HepG2 (cell line): Measurements from ENCODE around the gene PCCB. TPM values are rescaled to one million over a fixed set of nuclear protein-coding genes. Genes with fewer than 3 reads are reported as not detected.

ENCODE experiments used
- ATAD3A ChIP-seq: sonication (generic); formaldehyde crosslinking; IDR thresholded peaks from 2 replicates; pipeline ENCODE4 v1.4.0; 2020; ENCODE audit warnings: missing genetic modification reagents
- ATF7-NPFF ChIP-seq: sonication (generic); formaldehyde crosslinking; IDR thresholded peaks from 2 replicates; pipeline ENCODE4 v1.8.1; 2023; ENCODE audit warnings: mild to moderate bottlenecking, low read depth, missing genetic modification reagents, moderate library complexity
- FIP1L1 ChIP-seq: fragments of 200-400 bp; formaldehyde crosslinking; IDR thresholded peaks from 2 replicates; pipeline ENCODE4 v1.6.1; 2018; ENCODE audit warnings: low read depth, mild to moderate bottlenecking, low read length, moderate library complexity, borderline replicate concordance; ENCODE audit not compliant: insufficient read depth
- FOXJ3 ChIP-seq: sonication (generic); formaldehyde crosslinking; IDR thresholded peaks from 2 replicates; pipeline ENCODE4 v1.4.0; 2020; ENCODE audit warnings: missing genetic modification reagents, mild to moderate bottlenecking, borderline replicate concordance
- FOXK1 ChIP-seq: sonication (generic); formaldehyde crosslinking; IDR thresholded peaks from 2 replicates; pipeline ENCODE4 v1.4.0; 2020; ENCODE audit warnings: low read depth, missing genetic modification reagents, borderline replicate concordance
- HNRNPLL ChIP-seq: fragments of 200-400 bp; formaldehyde crosslinking; IDR thresholded peaks from 2 replicates; pipeline ENCODE4 v1.6.1; 2017; ENCODE audit warnings: mild to moderate bottlenecking, low read depth, low read length; ENCODE audit not compliant: poor library complexity, severe bottlenecking
- HNRNPUL1 ChIP-seq: fragments of 200-400 bp; formaldehyde crosslinking; IDR thresholded peaks from 2 replicates; pipeline ENCODE4 v1.6.1; 2017; ENCODE audit warnings: low read depth, mild to moderate bottlenecking, low read length, moderate library complexity
- ISL2 ChIP-seq: sonication (generic); formaldehyde crosslinking; IDR thresholded peaks from 2 replicates; pipeline ENCODE4 v1.5.0; 2020; ENCODE audit warnings: missing genetic modification reagents
- JARID2 ChIP-seq: sonication (generic); formaldehyde crosslinking; IDR thresholded peaks from 2 replicates; pipeline ENCODE4 v1.8.1; 2023; ENCODE audit warnings: missing genetic modification reagents, inconsistent platforms; ENCODE audit not compliant: insufficient replicate concordance
- KLF6 ChIP-seq: IDR thresholded peaks from 2 replicates; pipeline ENCODE4 v1.8.0; 2016; ENCODE audit warnings: missing biosample characterization, missing genetic modification reagents
- MBD4 ChIP-seq: IDR thresholded peaks from 2 replicates; pipeline ENCODE4 v1.6.1; 2012; ENCODE audit warnings: low read length, inconsistent platforms, borderline replicate concordance
- MED13 ChIP-seq: sonication (generic); formaldehyde crosslinking; IDR thresholded peaks from 2 replicates; pipeline ENCODE4 v1.5.0; 2020; ENCODE audit warnings: missing genetic modification reagents
- MEIS1 ChIP-seq: sonication (generic); formaldehyde crosslinking; IDR thresholded peaks from 2 replicates; pipeline ENCODE4 v1.9.0; 2021; ENCODE audit warnings: mild to moderate bottlenecking, missing genetic modification reagents, moderate library complexity, borderline replicate concordance
- MIER3 ChIP-seq: IDR thresholded peaks from 2 replicates; pipeline ENCODE4 v1.6.1; 2016; ENCODE audit warnings: missing compliant biosample characterization, borderline replicate concordance
- MXI1 ChIP-seq: IDR thresholded peaks from 3 replicates; pipeline ENCODE4 v1.6.1; 2012; ENCODE audit warnings: low read depth, low read length, inconsistent platforms, borderline replicate concordance
- POLR2A ChIP-seq, 2 experiments: IDR thresholded peaks; 2 replicates each; pipeline ENCODE4 v1.6.1; 2011; ENCODE audit warnings: low read depth in 2 of 2, low read length in 2 of 2, mild to moderate bottlenecking in 1 of 2, moderate library complexity in 1 of 2; ENCODE audit not compliant: insufficient read depth in 1 of 2
- PPARG ChIP-seq: conservative IDR thresholded peaks from 2 replicates; pipeline ENCODE4 v1.6.1; 2016; ENCODE audit warnings: missing biosample characterization, missing genetic modification reagents
- SKI ChIP-seq: fragments of 450-650 bp; IDR thresholded peaks from one replicate; pipeline ENCODE4 v1.6.1; 2018; ENCODE audit warnings: mild to moderate bottlenecking; ENCODE audit not compliant: partially characterized antibody
- ZBTB10 ChIP-seq: sonication (generic); formaldehyde crosslinking; IDR thresholded peaks from 2 replicates; pipeline ENCODE4 v1.4.0; 2020; ENCODE audit warnings: missing genetic modification reagents, borderline replicate concordance
- ZMAT3 ChIP-seq: sonication (generic); formaldehyde crosslinking; conservative IDR thresholded peaks from 2 replicates; pipeline ENCODE4 v1.7.0; 2021; ENCODE audit warnings: missing genetic modification reagents
- ZMYM3 ChIP-seq: sonication (generic); formaldehyde crosslinking; IDR thresholded peaks from 2 replicates; pipeline ENCODE4 v1.5.1; 2020; ENCODE audit warnings: mild to moderate bottlenecking, missing genetic modification reagents
- ZNF501 ChIP-seq: sonication (generic); formaldehyde crosslinking; IDR thresholded peaks from 2 replicates; pipeline ENCODE4 v1.5.1; 2020; ENCODE audit warnings: mild to moderate bottlenecking, moderate library complexity, missing genetic modification reagents
- ZNF564 ChIP-seq: sonication (generic); formaldehyde crosslinking; IDR thresholded peaks from 2 replicates; pipeline ENCODE4 v1.8.1; 2023; ENCODE audit warnings: mild to moderate bottlenecking, missing genetic modification reagents
- ZNF670 ChIP-seq: sonication (generic); formaldehyde crosslinking; IDR thresholded peaks from 2 replicates; pipeline ENCODE4 v1.8.0; 2022; ENCODE audit warnings: mild to moderate bottlenecking, missing genetic modification reagents, borderline replicate concordance
- ZNF776 ChIP-seq: sonication (generic); formaldehyde crosslinking; IDR thresholded peaks from 2 replicates; pipeline ENCODE4 v1.4.0; 2020; ENCODE audit warnings: mild to moderate bottlenecking, missing genetic modification reagents
- ZZZ3 ChIP-seq: sonication (generic); formaldehyde crosslinking; IDR thresholded peaks from 2 replicates; pipeline ENCODE4 v1.4.0; 2020; ENCODE audit warnings: missing genetic modification reagents, mild to moderate bottlenecking, borderline replicate concordance
- polyA plus RNA-seq, 8 experiments: library from polyadenylated mRNA; depleted of rRNA in 3 of 8; stranded (reverse) in 7 of 8; unstranded in 1 of 8; fragments of >200 nt; fragmentation: Illumina TruSeq in 4 of 8; extraction: Trizol in 4 of 8; gene quantifications; 2 replicates each; pipeline versions ENCODE4 v1.2.1 to v1.2.3, GENCODE V29; 2011 to 2016; ENCODE audit warnings: low read depth in 4 of 8, missing spikeins in 1 of 8, mixed read lengths in 1 of 8; ENCODE audit not compliant: insufficient read depth in 1 of 8
- total RNA-seq, 5 experiments: library from RNA; depleted of rRNA; stranded (reverse); fragments of >200 nt; fragmentation: Illumina TruSeq; extraction: Trizol; gene quantifications; 2 replicates each; pipeline ENCODE4 v1.2.3, GENCODE V29; 2016; ENCODE audit warnings: low read depth in 1 of 5
- TF ChIP-seq, protein P1 (sequence below): sonication (generic); formaldehyde crosslinking; IDR thresholded peaks from 2 replicates; pipeline ENCODE4 v1.5.1; 2020; ENCODE audit warnings: mild to moderate bottlenecking, moderate library complexity, missing genetic modification reagents

PCCB gene
- total and polyA plus RNA-seq, 2 of the 13 experiments (the other 11 are each of a cell fraction or from before 2014, with no cell fraction given): 84.1 to 88.7 TPM

DNA sequence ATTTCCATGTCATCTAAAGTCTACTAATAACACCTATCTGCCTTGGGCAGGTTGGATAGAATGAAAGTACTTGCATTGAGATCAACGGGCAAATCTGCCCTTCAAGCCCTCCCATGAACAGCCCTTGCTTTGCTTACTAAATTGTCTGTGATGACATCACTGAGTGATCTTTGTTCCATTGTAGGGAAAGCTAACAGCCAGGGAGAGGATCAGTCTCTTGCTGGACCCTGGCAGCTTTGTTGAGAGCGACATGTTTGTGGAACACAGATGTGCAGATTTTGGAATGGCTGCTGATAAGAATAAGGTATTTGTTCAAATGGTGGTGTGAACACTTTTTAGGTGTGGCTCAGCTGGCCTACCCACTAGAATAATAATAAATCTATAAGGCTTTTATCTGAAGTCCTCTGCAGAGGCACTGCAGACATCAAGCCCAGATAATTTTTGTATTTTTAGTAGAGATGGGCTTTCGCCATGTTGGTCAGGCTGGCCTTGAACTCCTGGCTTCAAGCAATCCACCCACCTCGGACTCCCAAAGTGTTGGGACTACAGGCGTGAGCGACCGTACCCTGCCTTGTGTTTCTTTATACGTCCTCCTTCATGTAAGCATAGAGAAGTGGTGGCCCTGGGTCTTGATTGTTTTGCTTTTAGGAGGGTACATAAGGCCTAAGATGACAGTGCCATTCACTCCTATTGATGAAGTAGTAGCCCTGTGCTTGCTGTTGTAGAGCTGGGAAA is 5.7 kb downstream of the PCCB start (continued):
- TF ChIP-seq ZMAT3 (CRISPR knock-in tag): 0 out of 2 replicates have a peak, but pooled peaks have one; percentile 47
- TF ChIP-seq FOXJ3 (CRISPR knock-in tag): peak; percentile 64; the same call in 1 of the 2 replicates
- no peak for TF ChIP-seq MED13 (CRISPR knock-in tag)
- TF ChIP-seq FIP1L1: no peak
- no peak for TF ChIP-seq SKI
- no peak for TF ChIP-seq ZNF670
- TF ChIP-seq POLR2A (IDR thresholded peaks at IDR 0.05; ENCODE audit: insufficient read depth in 1 of 2, low read depth in 2 of 2, low read length in 2 of 2): peak; percentile 25 to 55; a peak in 1 of 4 replicates
- no peak for TF ChIP-seq ATAD3A (CRISPR knock-in tag)
- no peak for TF ChIP-seq MEIS1 (CRISPR knock-in tag)
- TF ChIP-seq MXI1: 0 out of 3 replicates have a peak, but pooled peaks have one; percentile 26
- peak; percentile 20; the same call in 1 of the 2 replicates for TF ChIP-seq ISL2 (CRISPR knock-in tag)
- TF ChIP-seq MIER3 (CRISPR knock-in tag): peak; percentile 45; the same call in 1 of the 2 replicates
- TF ChIP-seq ZMYM3 (CRISPR knock-in tag): 0 out of 2 replicates have a peak, but pooled peaks have one; percentile 37
- no peak for TF ChIP-seq JARID2 (CRISPR knock-in tag)
- no peak for TF ChIP-seq ZZZ3 (CRISPR knock-in tag)
- no peak for TF ChIP-seq HNRNPUL1
- no peak for TF ChIP-seq ZBTB10 (CRISPR knock-in tag)
- TF ChIP-seq KLF6 (CRISPR knock-in tag): no peak
- no peak for TF ChIP-seq ZNF564 (CRISPR knock-in tag)
- TF ChIP-seq PPARG (CRISPR knock-in tag): peak; percentile 23; the same call in 1 of the 2 replicates
- peak; percentile 40; the same call in 1 of the 2 replicates for TF ChIP-seq FOXK1
- peak; percentile 38; the same call in 1 of the 2 replicates for TF ChIP-seq ZNF501 (CRISPR knock-in tag)
- TF ChIP-seq ZNF776: no peak
- no peak for TF ChIP-seq ATF7-NPFF (CRISPR knock-in tag)
- TF ChIP-seq, protein P1, sequence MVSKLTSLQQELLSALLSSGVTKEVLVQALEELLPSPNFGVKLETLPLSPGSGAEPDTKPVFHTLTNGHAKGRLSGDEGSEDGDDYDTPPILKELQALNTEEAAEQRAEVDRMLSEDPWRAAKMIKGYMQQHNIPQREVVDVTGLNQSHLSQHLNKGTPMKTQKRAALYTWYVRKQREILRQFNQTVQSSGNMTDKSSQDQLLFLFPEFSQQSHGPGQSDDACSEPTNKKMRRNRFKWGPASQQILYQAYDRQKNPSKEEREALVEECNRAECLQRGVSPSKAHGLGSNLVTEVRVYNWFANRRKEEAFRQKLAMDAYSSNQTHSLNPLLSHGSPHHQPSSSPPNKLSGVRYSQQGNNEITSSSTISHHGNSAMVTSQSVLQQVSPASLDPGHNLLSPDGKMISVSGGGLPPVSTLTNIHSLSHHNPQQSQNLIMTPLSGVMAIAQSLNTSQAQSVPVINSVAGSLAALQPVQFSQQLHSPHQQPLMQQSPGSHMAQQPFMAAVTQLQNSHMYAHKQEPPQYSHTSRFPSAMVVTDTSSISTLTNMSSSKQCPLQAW: peak; percentile 80
- TF ChIP-seq HNRNPLL: no peak
- TF ChIP-seq MBD4: no peak
